Right renal cortex interstitium (tissue), 3 donors: ENCODE data around the gene ERI2. TPM values are rescaled to one million over a fixed set of nuclear protein-coding genes. Genes with fewer than 3 reads are reported as not detected.

ENCODE experiments used
- DNase-seq, 3 donors: peaks; one replicate each; pipeline ENCODE4 v3.0.0-alpha.2; 2013; ENCODE audit warnings: low read depth in 3 of 3, low spot score in 2 of 3
- polyA plus RNA-seq, 3 donors: library from polyadenylated mRNA; unstranded; fragments of 120-200 nt; gene quantifications; one replicate each; pipeline ENCODE4 v1.2.1, GENCODE V29; 2013; ENCODE audit not compliant: insufficient read length in 3 of 3

The ERI2 gene
- 10 to 100 TPM; 30.1 to 35.2 (median 35.0) TPM for polyA plus RNA-seq

GRCh38 chr16:20806168-20807050 lies at the start of gene ERI2, which contains the start of gene REXO5:
Gene ERI2, minus strand, starts transcription at chr16:20806472. Its CDS starts 42 bp downstream, at chr16:20806430.
Gene REXO5, plus strand, starts transcription at chr16:20806527. Its CDS starts 427 bp downstream, at chr16:20806954.
- DNase-seq, result peak; percentile 87 to 96 (median 92)

DNA sequence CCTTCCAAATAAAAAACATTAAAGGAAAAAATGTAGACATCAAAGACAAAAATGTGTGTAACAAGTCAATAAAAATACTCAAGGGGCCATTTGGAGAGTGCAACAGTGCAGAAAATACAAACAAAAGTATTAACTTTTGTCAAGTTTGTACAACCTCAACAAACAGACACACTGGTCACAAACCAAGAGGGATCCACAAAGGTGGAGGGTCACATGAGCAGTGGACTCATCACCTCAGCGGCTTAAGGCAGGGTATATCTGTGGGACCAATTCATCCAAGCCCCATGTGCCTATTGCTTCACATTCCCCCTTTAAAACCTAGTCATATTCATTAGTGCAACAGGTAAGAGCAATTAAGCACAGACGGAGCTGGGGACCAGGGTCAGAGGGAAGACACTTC lies 48.7 kb upstream of the ERI2 start:
- no peak for DNase-seq

GRCh38 chr16:20853981-20854620 lies 47.8 kb upstream of the ERI2 start:
- no peak for DNase-seq

- no peak for DNase-seq
These were observed 46.9 kb upstream of the ERI2 start for GRCh38 chr16:20853143-20853542.

- DNase-seq, result no peak
These were observed 45.3 kb upstream of the ERI2 start for GRCh38 chr16:20851601-20852000.

DNA sequence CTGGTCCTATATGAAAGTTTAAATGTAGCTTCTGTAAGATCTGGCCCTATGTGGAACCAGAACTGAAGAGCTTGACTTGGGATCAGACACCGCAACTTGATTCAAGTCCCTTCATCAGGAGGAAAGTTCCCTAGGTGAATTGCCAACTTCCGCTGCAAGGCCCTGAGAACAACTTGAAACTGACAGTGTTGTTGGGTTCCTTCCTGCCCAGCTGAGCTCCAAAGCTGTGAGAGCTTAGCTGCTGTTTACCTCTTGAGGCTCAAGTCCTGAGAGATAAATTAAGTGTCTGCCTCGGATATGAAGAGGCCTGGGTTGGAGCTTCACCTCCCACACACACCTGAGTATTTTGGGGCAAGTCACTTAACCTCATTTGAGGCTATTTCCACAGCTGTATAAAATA lies 44.7 kb upstream of the ERI2 start:
- DNase-seq, result no peak

DNA sequence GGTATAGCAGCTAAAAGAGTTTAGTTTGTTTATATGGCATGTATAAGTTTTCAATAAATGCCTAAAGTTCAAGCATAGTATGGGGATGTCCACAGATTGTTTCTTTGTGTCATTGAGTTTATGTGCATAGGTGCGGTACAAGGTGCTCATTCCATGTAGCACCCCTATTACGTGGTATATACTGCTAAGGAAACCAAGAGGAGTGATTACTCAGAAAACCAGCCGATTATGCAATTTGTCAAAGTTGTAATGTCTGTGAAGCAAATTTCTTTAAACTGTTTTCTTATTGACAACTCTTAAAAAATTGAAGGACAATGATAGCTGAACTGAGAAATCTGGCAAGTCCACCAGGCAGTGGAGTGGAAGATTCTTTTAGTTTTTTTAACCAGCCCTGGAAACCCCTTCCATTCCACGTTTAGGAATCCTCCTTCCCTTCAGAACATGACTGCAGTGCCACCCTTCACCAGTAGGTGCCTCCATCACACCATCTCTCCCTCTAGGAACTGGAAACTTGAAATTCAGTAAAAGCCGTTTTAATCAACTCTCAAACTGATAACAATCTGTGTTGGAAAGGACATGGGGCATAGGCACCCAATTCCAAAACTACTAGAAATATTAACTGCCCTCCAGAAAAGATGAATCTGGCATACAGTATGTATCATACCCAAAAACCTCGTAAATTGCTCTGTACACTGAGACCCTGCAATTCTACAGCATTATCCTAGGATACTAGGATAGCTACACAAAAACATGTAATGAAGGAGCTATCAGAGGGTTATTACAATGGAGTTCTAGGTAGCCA lies 43.5 kb upstream of the ERI2 start:
- peak; percentile 43 to 64 (median 56) for DNase-seq

- DNase-seq, result no peak
These were observed 41.3 kb upstream of the ERI2 start for GRCh38 chr16:20847550-20847949.

DNA sequence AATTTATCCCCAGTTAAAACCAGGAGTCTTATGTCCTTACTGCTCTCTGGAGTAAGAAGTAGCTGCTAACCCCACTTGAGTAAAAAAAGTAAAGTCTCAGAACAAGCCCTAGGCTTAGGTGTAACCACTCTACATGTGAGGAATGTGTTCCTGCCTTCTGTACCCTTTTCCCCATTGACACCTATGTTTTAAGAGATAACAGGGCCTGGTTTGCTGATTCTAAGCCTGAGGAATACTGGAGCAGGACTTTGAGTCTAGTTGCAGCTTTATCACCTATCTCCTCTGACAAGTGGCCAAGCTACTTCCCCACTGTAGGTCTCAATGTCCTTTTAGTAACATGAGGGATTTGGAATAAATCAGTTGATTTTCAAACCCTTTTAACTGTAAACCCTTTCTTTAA lies 40.3 kb upstream of the ERI2 start:
- DNase-seq, result no peak

GRCh38 chr16:20846030-20846429 lies 39.8 kb upstream of the ERI2 start:
- DNase-seq, result no peak

DNA sequence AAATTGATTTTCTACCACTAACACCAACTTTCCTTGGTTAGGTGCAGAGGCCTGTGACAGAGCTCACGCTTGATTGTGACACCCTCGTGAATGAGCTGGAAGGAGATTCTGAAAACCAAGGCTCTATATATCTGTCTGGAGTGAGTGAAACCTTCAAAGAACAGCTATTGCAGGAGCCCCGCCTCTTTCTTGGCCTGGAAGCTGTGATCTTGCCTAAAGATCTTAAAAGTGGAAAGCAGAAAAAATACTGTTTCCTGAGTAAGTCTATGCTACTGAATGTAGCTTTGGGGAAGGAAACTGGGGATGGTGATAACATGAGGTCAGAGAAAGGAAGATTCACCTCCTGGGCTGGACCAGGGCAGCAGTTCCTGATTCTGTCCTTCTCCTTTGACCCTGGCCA lies 38.3 kb upstream of the ERI2 start:
- DNase-seq, result no peak

- DNase-seq, result no peak
These were observed 37.8 kb upstream of the ERI2 start for GRCh38 chr16:20844054-20844453.

DNA sequence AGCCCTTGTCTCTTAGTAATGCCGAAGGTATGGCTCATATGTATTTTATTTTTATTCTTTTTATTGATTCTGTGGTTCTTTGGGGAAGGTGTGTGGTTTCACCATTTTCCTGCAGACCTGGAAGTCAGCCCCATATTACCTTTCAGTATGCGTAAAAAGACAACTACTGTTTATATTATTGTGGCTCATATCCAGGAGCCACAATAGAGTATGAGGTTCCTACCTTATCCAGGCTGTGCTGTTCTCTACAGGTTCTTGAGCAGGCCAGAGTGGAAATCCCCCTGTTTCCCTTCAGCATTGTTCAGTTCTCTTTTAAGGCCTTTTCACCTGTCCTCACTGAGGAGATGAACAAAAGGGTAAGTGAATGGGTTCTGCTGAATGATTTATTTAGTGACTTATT lies 33.2 kb upstream of the ERI2 start:
- DNase-seq, result no peak

DNA sequence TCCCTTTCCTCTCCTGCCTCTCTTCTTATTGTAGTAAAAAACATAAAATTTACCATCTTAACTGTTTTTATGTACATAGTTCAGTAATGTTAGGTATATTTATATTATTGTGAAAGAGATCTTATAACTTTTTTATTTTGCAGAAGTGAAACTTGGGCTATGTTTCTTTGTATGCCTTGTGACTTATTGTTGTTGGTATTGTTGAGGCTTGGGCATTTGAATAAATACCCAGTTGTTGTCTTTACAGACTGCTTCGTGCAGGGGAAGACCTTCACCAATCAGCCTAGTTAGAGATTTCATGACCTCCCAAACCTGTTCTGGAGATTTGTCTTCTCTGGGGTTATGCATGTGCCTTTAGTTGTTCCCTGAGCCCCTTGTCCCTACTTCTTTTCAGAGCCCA lies 32.0 kb upstream of the ERI2 start:
- DNase-seq, result no peak

DNA sequence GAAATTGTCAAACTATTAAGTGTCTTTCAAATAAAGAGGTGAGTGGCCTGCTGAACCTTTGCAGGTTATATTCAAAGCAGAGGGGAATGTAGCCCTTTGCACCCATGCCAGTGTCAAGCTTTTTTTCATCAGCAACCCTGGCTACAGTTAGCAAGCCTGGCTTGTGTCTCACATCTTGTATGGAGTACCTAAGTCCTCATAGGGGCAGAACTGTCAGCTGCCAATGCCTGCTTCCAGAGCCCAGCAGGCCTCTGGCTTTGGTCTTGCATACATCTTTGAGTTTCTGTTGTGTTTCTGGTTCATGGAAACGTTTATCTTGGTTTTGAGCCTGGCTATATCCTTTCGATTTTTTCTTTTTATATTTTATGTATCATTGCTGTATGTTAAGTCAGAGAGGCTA lies 26.8 kb upstream of the ERI2 start:
- no peak for DNase-seq

GRCh38 chr16:20830372-20830771 lies 24.1 kb upstream of the ERI2 start:
- DNase-seq, result no peak

GRCh38 chr16:20829536-20829935 lies 23.3 kb upstream of the ERI2 start:
- no peak for DNase-seq

- DNase-seq, result no peak
These were observed 19.8 kb upstream of the ERI2 start for GRCh38 chr16:20826039-20826566.

DNA sequence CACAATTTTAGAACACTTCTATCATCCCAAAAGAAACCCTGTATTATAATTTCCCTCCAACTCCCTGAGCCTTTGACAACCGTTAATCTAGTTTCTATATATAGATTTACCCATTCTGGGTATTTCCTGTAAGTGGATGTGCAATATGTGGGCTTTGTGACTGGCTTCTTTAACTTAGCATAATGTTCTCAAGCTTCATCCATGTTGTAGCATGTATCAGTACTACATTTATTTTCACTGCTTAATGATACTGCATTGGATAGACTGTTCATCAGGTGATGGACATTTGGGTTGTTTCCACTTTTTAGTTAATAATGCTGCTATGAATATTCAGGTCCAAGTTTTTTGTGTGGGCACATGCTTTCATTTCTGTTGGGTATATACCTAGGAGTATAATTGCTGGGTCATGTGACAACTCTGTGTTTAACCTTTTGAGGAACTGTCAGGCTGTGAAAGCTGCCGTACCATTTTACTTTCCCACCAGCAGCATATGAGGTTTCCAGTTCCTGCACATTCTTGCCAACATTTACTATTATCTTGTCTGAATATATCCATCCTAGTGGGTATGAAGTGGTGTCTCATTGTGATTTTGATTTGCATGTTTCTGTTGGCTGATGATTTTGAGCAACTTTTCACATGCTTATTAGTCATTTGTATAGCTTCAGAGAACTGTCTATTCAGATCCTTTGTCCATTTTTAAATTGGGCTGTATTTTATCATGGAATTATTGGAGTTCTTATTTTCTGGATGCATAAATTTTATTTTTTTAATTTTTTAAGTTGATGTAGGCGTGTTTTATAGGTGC lies 16.5 kb upstream of the ERI2 start:
- no peak for DNase-seq

DNA sequence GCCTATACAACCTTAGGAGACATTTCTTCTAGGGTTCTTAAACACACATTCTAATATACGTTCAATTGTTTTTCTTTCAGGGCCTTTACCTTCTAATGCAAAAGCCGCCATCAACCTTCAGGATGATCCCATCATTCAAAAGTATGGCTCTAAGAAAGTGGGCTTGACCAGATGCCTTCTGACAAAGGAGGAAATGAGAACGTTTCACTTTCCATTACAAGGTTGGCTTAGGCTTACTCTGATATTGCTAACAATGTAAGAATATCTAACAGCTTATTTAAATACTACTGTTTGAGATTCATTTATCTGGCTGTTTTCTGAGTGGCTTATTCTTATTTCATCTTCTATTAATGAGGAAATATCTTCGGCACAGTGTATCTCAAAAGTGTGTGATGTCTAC lies 15.4 kb upstream of the ERI2 start:
- DNase-seq, result no peak
